GM13977 (cell line): ENCODE results near the gene CTIF.

Experiments used
- DNase-seq: peaks from one replicate; pipeline ENCODE4 v3.0.0; 2012; ENCODE audit warnings: low spot score
- in situ Hi-C: fragments of 300-500 bp; cut with MboI; formaldehyde crosslinking; loops from one replicate; pipeline ENCODE4 v1.12.0; 2022; ENCODE audit warnings: low sequenced_read_pairs, low pct_unique_long_range_greater_than_20kb, mixed read lengths, inconsistent platforms; ENCODE audit not compliant: unreplicated experiment
- TF ChIP-seq, protein P1 (sequence below): IDR thresholded peaks from 2 replicates; pipeline ENCODE4 v1.5.1; 2012; ENCODE audit warnings: mild to moderate bottlenecking, control low read depth; ENCODE audit not compliant: insufficient read depth; ENCODE audit errors: extremely low read depth, missing control alignments

Gene CTIF

DNA sequence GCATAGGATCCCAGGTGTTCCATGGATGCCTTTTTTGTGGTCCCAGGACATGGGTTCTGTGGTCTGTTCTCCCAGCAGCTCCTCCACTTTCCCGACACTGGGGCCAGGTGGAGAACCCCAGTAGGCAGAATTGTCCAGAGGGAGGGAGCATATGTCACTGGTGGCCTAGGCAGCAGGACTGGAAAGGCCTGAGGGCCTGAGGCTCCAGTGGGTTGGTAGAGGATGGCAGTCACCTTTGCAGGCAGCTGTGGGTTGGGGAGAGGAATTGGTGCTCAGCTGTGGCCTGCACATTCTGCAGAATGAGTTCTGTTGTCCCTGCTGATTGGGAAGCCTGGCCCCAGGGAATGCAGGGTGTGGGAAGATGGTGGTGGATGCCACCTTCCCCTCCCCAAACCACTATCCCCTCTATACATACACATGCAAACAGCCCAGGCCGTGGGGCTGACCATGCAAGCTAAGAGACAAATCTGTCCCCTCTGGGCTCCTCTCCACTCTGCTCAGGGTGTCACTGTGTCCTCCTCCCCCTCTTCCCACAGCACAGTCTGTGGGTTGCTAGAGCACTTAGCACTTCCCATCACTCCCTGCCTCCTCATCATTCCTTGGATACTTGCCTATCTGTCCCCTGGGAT is 11.4 kb downstream of the CTIF start:
- TF ChIP-seq, protein P1, sequence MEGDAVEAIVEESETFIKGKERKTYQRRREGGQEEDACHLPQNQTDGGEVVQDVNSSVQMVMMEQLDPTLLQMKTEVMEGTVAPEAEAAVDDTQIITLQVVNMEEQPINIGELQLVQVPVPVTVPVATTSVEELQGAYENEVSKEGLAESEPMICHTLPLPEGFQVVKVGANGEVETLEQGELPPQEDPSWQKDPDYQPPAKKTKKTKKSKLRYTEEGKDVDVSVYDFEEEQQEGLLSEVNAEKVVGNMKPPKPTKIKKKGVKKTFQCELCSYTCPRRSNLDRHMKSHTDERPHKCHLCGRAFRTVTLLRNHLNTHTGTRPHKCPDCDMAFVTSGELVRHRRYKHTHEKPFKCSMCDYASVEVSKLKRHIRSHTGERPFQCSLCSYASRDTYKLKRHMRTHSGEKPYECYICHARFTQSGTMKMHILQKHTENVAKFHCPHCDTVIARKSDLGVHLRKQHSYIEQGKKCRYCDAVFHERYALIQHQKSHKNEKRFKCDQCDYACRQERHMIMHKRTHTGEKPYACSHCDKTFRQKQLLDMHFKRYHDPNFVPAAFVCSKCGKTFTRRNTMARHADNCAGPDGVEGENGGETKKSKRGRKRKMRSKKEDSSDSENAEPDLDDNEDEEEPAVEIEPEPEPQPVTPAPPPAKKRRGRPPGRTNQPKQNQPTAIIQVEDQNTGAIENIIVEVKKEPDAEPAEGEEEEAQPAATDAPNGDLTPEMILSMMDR: no peak
- in situ Hi-C loops: no loop called here
- DNase-seq: no peak

DNA sequence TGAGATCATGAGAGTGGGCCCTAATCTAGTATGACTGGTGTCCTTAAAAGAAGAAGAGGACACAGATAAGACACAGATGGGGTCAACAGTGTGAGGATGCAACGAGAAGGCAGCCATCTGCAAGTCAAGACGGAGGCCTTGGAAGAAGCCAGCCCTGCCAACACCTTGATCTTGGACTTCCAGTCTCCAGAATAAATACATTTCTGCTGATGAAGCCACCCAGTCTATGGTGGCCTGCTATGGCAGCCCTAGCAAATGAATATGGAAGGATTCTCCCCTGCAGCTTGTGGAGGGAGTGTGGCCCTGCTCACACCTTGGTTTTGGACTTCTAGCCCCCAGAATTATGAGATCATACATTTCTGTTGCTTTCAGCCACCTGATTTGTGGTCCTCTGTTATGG is 12.3 kb downstream of the CTIF start:
- TF ChIP-seq, protein P1: no peak
- in situ Hi-C loops: no loop called here
- DNase-seq: no peak

DNA sequence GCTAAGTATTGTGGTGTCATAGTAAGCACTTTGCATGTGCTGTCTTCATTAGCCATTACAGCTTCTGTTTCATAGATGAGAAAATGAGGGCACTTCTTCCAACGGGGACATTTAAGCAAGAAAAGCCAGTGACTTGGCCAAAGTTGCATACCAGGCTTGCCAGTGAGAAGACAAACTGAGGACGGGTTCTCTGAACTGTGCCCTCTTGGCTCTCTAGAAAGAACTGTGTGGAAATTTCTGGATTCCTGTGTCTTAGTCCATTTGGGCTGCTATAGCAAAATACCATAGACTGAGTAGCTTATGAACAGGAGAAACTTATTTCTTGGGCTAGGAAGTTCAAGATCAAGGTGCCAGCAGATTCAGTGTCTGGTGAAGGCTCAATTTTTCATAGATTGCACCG is 13.3 kb downstream of the CTIF start:
- TF ChIP-seq, protein P1: no peak
- in situ Hi-C loops: no loop called here

DNA sequence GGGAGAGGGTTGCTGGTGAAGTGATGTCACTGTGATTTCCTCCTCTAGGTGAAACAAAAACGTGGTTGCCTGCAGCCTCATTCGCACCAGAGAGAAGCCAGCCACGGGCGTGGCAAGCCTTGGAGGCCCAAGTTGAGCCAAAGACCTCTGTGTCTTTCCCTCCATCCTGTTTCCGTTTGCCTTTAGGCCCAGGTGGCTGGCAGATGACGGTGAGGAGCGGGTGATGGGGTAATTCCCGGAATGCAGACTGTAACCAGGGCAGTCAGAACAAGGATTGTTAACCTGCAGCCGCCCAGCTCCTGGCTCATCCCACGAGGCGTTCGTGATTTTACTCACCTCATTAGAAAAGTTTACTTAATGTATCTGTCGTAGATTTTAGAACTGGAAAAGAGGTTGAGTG is 14.4 kb downstream of the CTIF start:
- no peak for DNase-seq
- in situ Hi-C loops: no loop called here
- TF ChIP-seq, protein P1: no peak

More for the DNA sequence above, 13.3 kb downstream of the CTIF start:
- DNase-seq: no peak

DNA sequence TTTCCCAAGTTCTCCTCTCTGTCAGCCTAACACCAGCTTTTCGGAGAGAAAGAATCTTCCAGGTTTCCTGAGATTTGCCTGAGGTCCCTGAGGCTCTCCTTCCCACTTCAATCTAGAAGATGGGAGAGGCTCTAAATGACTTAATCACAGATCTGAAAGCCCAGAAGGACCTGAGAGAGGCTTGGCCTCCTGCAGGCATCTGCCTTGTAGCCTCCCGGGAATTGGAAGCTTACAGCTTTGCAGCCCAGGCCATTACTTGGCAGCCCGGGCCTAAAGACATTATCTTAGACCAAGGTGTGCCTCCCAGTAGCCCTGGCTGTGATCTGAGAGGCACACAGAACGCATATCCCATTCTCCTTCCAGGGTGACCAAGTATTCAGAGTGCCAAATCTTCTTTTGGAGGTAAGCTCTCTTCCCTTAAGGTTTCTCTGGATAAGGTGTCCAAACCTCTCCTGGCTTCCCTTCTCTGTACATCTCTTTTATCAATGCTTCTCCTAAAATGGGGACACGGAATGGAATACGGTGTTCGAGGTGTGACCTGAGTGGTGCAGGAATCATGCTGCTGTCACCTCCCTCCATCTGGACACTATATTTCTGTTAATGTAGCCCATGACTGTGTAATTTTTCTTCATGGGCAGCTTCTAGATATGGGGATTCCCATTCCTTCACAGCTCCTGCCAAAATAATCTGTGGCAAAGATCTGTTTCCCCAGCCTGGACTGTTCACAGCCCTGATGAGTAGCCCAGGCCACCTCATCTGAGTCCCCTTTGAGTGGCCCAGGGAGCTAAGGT is 16.0 kb downstream of the CTIF start:
- in situ Hi-C loops: no loop called here

DNA sequence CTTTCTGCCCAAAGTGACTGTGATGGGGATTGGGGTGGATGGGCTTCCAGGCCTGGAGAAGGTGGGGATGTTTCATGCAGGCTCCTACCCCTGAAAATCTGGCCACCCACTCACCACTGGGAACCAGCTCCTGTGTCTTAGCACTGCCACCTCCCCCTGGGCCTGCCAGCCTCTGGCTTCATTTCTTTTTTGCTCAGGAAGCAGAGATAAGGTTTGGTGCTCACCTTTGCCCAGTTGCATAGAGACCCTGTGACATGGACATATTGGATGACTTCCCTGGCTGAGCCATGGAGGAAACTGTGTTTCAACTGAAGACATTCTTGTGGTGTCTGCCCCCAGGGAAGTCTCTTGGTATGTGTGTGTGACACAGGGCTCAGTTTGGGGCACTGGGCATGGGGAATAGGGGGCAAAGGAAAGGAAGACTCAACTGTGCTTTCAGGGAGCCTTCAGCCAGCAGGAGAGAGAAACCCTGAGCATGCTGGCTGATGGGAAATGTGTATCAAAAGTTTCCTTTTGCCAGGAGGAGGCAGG is 16.7 kb downstream of the CTIF start:
- DNase-seq: no peak
- in situ Hi-C loops: no loop called here
- TF ChIP-seq, protein P1: no peak

More for the DNA sequence above, 16.0 kb downstream of the CTIF start:
- TF ChIP-seq, protein P1: no peak
- no peak for DNase-seq
